ENCODE measurements around the gene ANXA9.

DNA sequence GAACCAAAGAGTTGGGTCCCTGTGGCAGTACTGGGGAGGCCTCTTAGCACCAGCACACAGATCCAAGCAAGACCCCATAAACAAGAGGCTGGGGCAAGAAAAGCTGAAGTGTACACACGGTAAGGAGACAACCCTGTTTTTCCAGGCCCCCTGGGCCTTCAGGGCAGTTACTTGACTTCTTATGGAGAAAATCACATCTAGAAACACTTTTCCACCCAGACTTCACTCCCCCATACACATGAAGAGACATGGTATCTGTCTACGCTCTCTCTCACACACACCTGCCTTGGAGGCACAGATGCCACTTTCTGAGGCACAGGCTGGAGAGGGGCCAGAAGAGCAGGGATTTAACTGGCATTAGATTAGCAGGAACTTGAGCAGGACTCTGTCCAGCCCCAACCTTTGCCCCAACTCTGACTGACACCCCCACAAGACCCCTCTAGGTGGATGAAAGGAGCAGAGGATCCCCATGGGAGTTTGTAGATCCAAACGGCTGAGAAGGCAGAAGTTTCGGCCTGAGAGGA is 9.6 kb upstream of the ANXA9 start:
- TF ChIP-seq, protein P1, sequence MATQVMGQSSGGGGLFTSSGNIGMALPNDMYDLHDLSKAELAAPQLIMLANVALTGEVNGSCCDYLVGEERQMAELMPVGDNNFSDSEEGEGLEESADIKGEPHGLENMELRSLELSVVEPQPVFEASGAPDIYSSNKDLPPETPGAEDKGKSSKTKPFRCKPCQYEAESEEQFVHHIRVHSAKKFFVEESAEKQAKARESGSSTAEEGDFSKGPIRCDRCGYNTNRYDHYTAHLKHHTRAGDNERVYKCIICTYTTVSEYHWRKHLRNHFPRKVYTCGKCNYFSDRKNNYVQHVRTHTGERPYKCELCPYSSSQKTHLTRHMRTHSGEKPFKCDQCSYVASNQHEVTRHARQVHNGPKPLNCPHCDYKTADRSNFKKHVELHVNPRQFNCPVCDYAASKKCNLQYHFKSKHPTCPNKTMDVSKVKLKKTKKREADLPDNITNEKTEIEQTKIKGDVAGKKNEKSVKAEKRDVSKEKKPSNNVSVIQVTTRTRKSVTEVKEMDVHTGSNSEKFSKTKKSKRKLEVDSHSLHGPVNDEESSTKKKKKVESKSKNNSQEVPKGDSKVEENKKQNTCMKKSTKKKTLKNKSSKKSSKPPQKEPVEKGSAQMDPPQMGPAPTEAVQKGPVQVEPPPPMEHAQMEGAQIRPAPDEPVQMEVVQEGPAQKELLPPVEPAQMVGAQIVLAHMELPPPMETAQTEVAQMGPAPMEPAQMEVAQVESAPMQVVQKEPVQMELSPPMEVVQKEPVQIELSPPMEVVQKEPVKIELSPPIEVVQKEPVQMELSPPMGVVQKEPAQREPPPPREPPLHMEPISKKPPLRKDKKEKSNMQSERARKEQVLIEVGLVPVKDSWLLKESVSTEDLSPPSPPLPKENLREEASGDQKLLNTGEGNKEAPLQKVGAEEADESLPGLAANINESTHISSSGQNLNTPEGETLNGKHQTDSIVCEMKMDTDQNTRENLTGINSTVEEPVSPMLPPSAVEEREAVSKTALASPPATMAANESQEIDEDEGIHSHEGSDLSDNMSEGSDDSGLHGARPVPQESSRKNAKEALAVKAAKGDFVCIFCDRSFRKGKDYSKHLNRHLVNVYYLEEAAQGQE (IDR thresholded peaks at IDR 0.05; ENCODE audit: insufficient read depth in 1 of 2, low read depth in 2 of 2, low read length in 1 of 2): no peak
- TF ChIP-seq, protein P2, sequence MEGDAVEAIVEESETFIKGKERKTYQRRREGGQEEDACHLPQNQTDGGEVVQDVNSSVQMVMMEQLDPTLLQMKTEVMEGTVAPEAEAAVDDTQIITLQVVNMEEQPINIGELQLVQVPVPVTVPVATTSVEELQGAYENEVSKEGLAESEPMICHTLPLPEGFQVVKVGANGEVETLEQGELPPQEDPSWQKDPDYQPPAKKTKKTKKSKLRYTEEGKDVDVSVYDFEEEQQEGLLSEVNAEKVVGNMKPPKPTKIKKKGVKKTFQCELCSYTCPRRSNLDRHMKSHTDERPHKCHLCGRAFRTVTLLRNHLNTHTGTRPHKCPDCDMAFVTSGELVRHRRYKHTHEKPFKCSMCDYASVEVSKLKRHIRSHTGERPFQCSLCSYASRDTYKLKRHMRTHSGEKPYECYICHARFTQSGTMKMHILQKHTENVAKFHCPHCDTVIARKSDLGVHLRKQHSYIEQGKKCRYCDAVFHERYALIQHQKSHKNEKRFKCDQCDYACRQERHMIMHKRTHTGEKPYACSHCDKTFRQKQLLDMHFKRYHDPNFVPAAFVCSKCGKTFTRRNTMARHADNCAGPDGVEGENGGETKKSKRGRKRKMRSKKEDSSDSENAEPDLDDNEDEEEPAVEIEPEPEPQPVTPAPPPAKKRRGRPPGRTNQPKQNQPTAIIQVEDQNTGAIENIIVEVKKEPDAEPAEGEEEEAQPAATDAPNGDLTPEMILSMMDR (IDR thresholded peaks at IDR 0.05): no peak
- no peak for TF ChIP-seq TCF7L2 (IDR thresholded peaks at IDR 0.05; ENCODE audit: low read depth, low read length)

Data from Panc1 (cell line).